A673 (cell line): ENCODE results near the gene SLC9A8. TPM values are rescaled to one million over a fixed set of nuclear protein-coding genes. Genes with fewer than 3 reads are reported as not detected.
"Not testable (repeated sequence)": the region's sequence is repeated elsewhere in the genome, so short reads cannot be mapped to it uniquely, and the experiment has no call there.

ENCODE experiments used
- BruUV-seq: library from RNA; stranded (reverse); fragments of 400-500 nt; replicated peaks from 2 replicates; lab custom pipeline; 2021; lab: Mats Ljungman, UMichigan
- CTCF ChIA-PET: fragments of 300-600 bp; sonication (Branson Sonifier 250); formaldehyde crosslinking; loops from one replicate; lab custom pipeline; 2022; ENCODE audit warnings: antibody characterized with exemption; lab: Charles Lee
- POLR2A ChIA-PET: fragments of 300-600 bp; sonication (Branson Sonifier 250); formaldehyde crosslinking; loops from one replicate; lab custom pipeline; 2022; ENCODE audit warnings: antibody characterized with exemption; ENCODE audit not compliant: low non-redundant PET; lab: Charles Lee
- DNase-seq: peaks from one replicate; pipeline ENCODE4 v3.0.0-alpha.2; 2015; ENCODE audit warnings: low spot score
- H3K27ac ChIP-seq: fragments of 200-600 bp; sonication (generic); 2 replicates; pipeline ENCODE4 v1.5.1; 2016; ENCODE audit warnings: mixed run types, low read depth, mild to moderate bottlenecking, mixed read lengths, antibody characterized with exemption, low read length; ENCODE audit not compliant: poor library complexity, severe bottlenecking
- H3K27me3 ChIP-seq: fragments of 200-600 bp; sonication (generic); replicated peaks from 2 replicates; pipeline ENCODE4 v1.6.1; 2017; ENCODE audit warnings: mixed run types, low read depth, mild to moderate bottlenecking, mixed read lengths, antibody characterized with exemption, low read length; ENCODE audit not compliant: insufficient read depth, poor library complexity
- H3K36me3 ChIP-seq: fragments of 200-600 bp; sonication (generic); 2 replicates; pipeline ENCODE4 v1.6.1; 2016; ENCODE audit warnings: mixed run types, mild to moderate bottlenecking, mixed read lengths, antibody characterized with exemption, low read length; ENCODE audit not compliant: insufficient read depth, poor library complexity, severe bottlenecking
- H3K4me1 ChIP-seq: fragments of 200-600 bp; sonication (generic); 2 replicates; pipeline ENCODE4 v1.6.1; 2017; ENCODE audit warnings: mixed run types, mild to moderate bottlenecking, mixed read lengths, antibody characterized with exemption, low read length; ENCODE audit not compliant: insufficient read depth, poor library complexity, severe bottlenecking
- H3K4me3 ChIP-seq: fragments of 200-600 bp; sonication (generic); 2 replicates; pipeline ENCODE4 v1.5.1; 2016; ENCODE audit warnings: low read depth, mixed run types, mild to moderate bottlenecking, mixed read lengths, low read length; ENCODE audit not compliant: poor library complexity, severe bottlenecking
- H3K9me3 ChIP-seq: fragments of 200-600 bp; sonication (generic); 2 replicates; pipeline ENCODE4 v1.6.1; 2016; ENCODE audit warnings: mixed run types, low read depth, mild to moderate bottlenecking, mixed read lengths, antibody characterized with exemption, low read length; ENCODE audit not compliant: poor library complexity, severe bottlenecking
- CTCF ChIP-seq: fragments of 300-800, 200-600 bp; sonication (generic); conservative IDR thresholded peaks from 2 replicates; pipeline ENCODE4 v1.5.1; 2017; ENCODE audit warnings: low read depth, mild to moderate bottlenecking, antibody characterized with exemption, low read length, moderate library complexity, mixed read lengths
- EZH2 ChIP-seq: fragments of 200-600 bp; sonication (generic); IDR thresholded peaks from 2 replicates; pipeline ENCODE4 v1.6.1; 2017; ENCODE audit warnings: borderline replicate concordance, low read depth, mild to moderate bottlenecking, mixed read lengths, antibody characterized with exemption, low read length; ENCODE audit not compliant: poor library complexity, severe bottlenecking
- intact Hi-C: fragments of 100-400 bp; cut with micrococcal nuclease; formaldehyde crosslinking; loops from one replicate; pipeline ENCODE4 v1.10.0; 2022; ENCODE audit not compliant: unreplicated experiment
- total RNA-seq: library from RNA; stranded (reverse); gene quantifications from 2 replicates; pipeline ENCODE4 v1.2.3, GENCODE V29; 2021

The SLC9A8 gene
- total RNA-seq, 1 experiment from 2014 or later, result 9.8 TPM

GRCh38 chr20:49769048-49769581 lies 43.5 kb upstream of the SLC9A8 start:
- H3K9me3 ChIP-seq, result no peaks in the 10 kb centered on the region
- ChIA-PET CTCF (no interaction called here), POLR2A (no interaction called here)
- H3K27me3 ChIP-seq, result no peaks in the 10 kb centered on the region
- H3K4me1 ChIP-seq, result no peaks in the 10 kb centered on the region
- no peak overlapping the region for H3K27ac ChIP-seq
- BruUV-seq, result no TSS peak
- no peak overlapping the region for H3K4me3 ChIP-seq
- DNase-seq, result no peak
- no peaks in the 10 kb centered on the region for H3K36me3 ChIP-seq
- TF ChIP-seq CTCF (no peak), EZH2 (no peak)
- intact Hi-C loops, result no loop called here

GRCh38 chr20:49770634-49771033 lies 42.0 kb upstream of the SLC9A8 start:
- no peaks in the 10 kb centered on the region for H3K4me1 ChIP-seq
- DNase-seq, result no peak
- H3K4me3 ChIP-seq, result no peak overlapping the region
- POLR2A ChIA-PET, result no interaction called here
- H3K27ac ChIP-seq, result no peak overlapping the region
- intact Hi-C loops, result no loop called here
- TF ChIP-seq CTCF, result no peak
- TF ChIP-seq EZH2, result no peak
- no peaks in the 10 kb centered on the region for H3K9me3 ChIP-seq
- no peaks in the 10 kb centered on the region for H3K27me3 ChIP-seq
- CTCF ChIA-PET, result no interaction called here
- no peaks in the 10 kb centered on the region for H3K36me3 ChIP-seq
- BruUV-seq, result no TSS peak

- not testable (repeated sequence) for H3K27ac ChIP-seq
Measured at GRCh38 chr20:49774213-49774612, 38.4 kb upstream of the SLC9A8 start.

GRCh38 chr20:49775229-49775693 lies 37.4 kb upstream of the SLC9A8 start:
- TF ChIP-seq EZH2, result no peak
- no peak for TF ChIP-seq CTCF
- ChIA-PET CTCF (interaction anchor here (0.6 kb wide), 1 partner anchor 260 kb away, joined by 4 read pairs; no protein-coding TSS in a partner anchor), POLR2A (no interaction called here)
- no peak overlapping the region for H3K27ac ChIP-seq
- no peaks in the 10 kb centered on the region for H3K27me3 ChIP-seq
- DNase-seq, result no peak
- no peak overlapping the region for H3K4me3 ChIP-seq
- BruUV-seq, result no TSS peak
- no peaks in the 10 kb centered on the region for H3K4me1 ChIP-seq
- H3K36me3 ChIP-seq, result no peaks in the 10 kb centered on the region
- intact Hi-C loops, result no loop called here
- no peaks in the 10 kb centered on the region for H3K9me3 ChIP-seq

More at GRCh38 chr20:49774213-49774612, 38.4 kb upstream of the SLC9A8 start:
- H3K4me1 ChIP-seq, H3K9me3 ChIP-seq, POLR2A ChIA-PET, CTCF ChIA-PET, DNase-seq, BruUV-seq, intact Hi-C loops, H3K36me3 ChIP-seq, H3K4me3 ChIP-seq, H3K27me3 ChIP-seq: not testable (repeated sequence)
